A549 (cell line): Measurements from ENCODE around the gene TNNT2.

ENCODE experiments used
- EP300 ChIP-seq, 2 experiments: fragments of >200 bp; sonication (Bioruptor Twin); formaldehyde crosslinking; IDR thresholded peaks; 2 replicates in 1 of 2; 3 replicates in 1 of 2; pipeline ENCODE4 v1.6.1; 2016 to 2017
- RFX5 ChIP-seq: fragments of 450-650 bp; IDR thresholded peaks from 2 replicates; pipeline ENCODE4 v1.7.1; 2014; ENCODE audit warnings: antibody characterized with exemption, mild to moderate bottlenecking, moderate library complexity

DNA sequence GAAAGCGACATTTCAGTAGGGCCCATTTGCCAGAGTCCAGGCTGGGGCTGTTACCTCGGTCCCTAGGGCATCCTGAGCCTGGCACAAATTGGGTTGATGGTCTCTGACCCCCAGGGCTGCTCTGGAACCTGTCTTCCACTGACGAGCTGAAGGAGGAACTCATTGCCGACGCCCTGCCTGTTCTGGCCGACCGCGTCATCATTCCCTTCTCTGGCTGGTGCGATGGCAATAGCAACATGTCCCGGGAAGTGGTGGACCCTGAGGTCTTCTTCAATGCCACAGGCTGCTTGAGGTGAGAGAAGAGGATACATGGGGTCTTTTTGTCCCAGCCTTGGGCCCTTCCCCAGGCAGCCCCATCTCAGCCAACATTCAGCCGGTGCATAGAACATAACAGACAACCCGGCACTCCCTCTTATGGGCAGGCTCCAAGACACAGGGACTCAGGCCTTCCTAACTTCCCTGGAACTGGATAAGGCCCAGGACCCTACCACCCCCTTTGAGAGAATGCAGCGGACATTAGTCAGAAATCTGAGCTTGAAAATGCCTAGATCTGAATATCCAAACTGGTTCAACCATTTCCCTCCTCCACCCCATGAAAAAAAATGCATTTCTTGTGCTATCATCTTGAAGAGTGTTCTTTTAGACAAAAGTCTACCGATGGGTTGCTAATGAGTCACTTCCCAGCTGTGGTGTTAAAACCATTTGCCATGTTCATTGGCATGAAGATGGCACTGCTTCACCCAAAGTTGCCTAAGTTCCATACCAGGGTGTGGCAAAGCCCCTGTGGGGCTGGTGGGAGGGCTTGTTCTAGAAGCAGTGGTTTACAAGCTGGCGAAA is 58.8 kb downstream of the TNNT2 start:
- TF ChIP-seq RFX5 = no peak
- TF ChIP-seq EP300 (IDR thresholded peaks at IDR 0.05) = no peak
